Esophagus muscularis mucosa (tissue), 4 donors: ENCODE data around the gene CPED1. TPM values are rescaled to one million over a fixed set of nuclear protein-coding genes. Genes with fewer than 3 reads are reported as not detected.

Experiments
- DNase-seq: peaks from one replicate; pipeline ENCODE4 v3.0.0-alpha.2; 2017; ENCODE audit errors: extremely low spot score
- H3K27ac ChIP-seq, 4 donors: fragments of 200-600 bp; sonication (generic); replicated peaks in 1 of 4; 1 replicate in 3 of 4; 2 replicates in 1 of 4; pipeline ENCODE4 v1.5.1; 2016 to 2019; ENCODE audit warnings: mild to moderate bottlenecking in 1 of 4
- H3K27me3 ChIP-seq, 4 donors: fragments of 200-600 bp; sonication (generic); one replicate each; pipeline versions ENCODE4 v1.5.1 to v1.6.0; 2016 to 2019
- H3K36me3 ChIP-seq, 4 donors: fragments of 200-600 bp; sonication (generic); one replicate each; pipeline ENCODE4 v1.5.1; 2016 to 2019
- H3K4me1 ChIP-seq, 4 donors: fragments of 200-600 bp; sonication (generic); one replicate each; pipeline ENCODE4 v1.5.1; 2016 to 2019
- H3K4me3 ChIP-seq, 4 donors: fragments of 200-600 bp; sonication (generic); 1 replicate in 2 of 4; 2 replicates in 2 of 4; pipeline ENCODE4 v1.5.1; 2016 to 2019; ENCODE audit warnings: mild to moderate bottlenecking in 4 of 4, moderate library complexity in 1 of 4
- H3K9me3 ChIP-seq, 4 donors: fragments of 200-600 bp; sonication (generic); 1 replicate in 3 of 4; 2 replicates in 1 of 4; pipeline ENCODE4 v1.5.1; 2016 to 2019
- EP300 ChIP-seq: sonication (generic); formaldehyde crosslinking; IDR thresholded peaks from one replicate; pipeline ENCODE4 v1.6.1; 2017; ENCODE audit warnings: antibody characterized with exemption
- POLR2A ChIP-seq: fragments of 450-650 bp; IDR thresholded peaks from one replicate; pipeline ENCODE4 v1.6.1; 2017; ENCODE audit warnings: antibody characterized with exemption, moderate library complexity, mild to moderate bottlenecking, low read depth
- POLR2AphosphoS5 ChIP-seq, 2 donors: sonication (generic); formaldehyde crosslinking; IDR thresholded peaks; one replicate each; pipeline ENCODE4 v1.6.1; 2017; ENCODE audit warnings: antibody characterized with exemption in 2 of 2
- WGBS: methylation state at CpG from one replicate; pipeline ENCODE4 v1.1.5; 2018; 5-methylcytosine and 5-hydroxymethylcytosine counted together
- intact Hi-C: fragments of 100-400 bp; cut with DNase I; formaldehyde crosslinking; loops from one replicate; pipeline ENCODE4 v1.15.1; 2023
- total RNA-seq, 4 donors: library from RNA; depleted of rRNA; stranded (reverse); fragments of >200 nt; gene quantifications; one replicate each; pipeline versions ENCODE4 v1.1.0 to v1.2.1, GENCODE V29; 2016
- TF ChIP-seq, protein P1 (sequence below), 3 experiments: fragments of 200-600 bp in 2 of 3; fragments of 450-650 bp in 1 of 3; sonication (generic) in 2 of 3; IDR thresholded peaks; one replicate each; pipeline ENCODE4 v1.5.1; 2017 to 2019; ENCODE audit warnings: antibody characterized with exemption in 3 of 3, mild to moderate bottlenecking in 2 of 3, moderate library complexity in 1 of 3

CPED1 gene
- total RNA-seq, 4 donors from 2014 or later = 28.1 to 81.8 (median 32.0) TPM

GRCh38 chr7:121304102-121304658 is 315.7 kb downstream of the CPED1 start:
- H3K36me3 ChIP-seq = no peaks in the 10 kb centered on the region
- 90% methylated on average over 1 of the region's 1 CpG for WGBS
- H3K4me3 ChIP-seq = no peak overlapping the region
- no peak for DNase-seq
- H3K9me3 ChIP-seq = peaks cover 0 to 4% (median 0%) of the 10 kb centered on the region in 4 donors
- H3K4me1 ChIP-seq = no peaks in the 10 kb centered on the region
- no peaks in the 10 kb centered on the region for H3K27me3 ChIP-seq
- intact Hi-C loops = no loop called here
- no peak overlapping the region for H3K27ac ChIP-seq
- no peak for TF ChIP-seq POLR2AphosphoS5 (IDR thresholded peaks at IDR 0.05)
- no peak for TF ChIP-seq POLR2A
- TF ChIP-seq EP300 = no peak
- TF ChIP-seq, protein P1, sequence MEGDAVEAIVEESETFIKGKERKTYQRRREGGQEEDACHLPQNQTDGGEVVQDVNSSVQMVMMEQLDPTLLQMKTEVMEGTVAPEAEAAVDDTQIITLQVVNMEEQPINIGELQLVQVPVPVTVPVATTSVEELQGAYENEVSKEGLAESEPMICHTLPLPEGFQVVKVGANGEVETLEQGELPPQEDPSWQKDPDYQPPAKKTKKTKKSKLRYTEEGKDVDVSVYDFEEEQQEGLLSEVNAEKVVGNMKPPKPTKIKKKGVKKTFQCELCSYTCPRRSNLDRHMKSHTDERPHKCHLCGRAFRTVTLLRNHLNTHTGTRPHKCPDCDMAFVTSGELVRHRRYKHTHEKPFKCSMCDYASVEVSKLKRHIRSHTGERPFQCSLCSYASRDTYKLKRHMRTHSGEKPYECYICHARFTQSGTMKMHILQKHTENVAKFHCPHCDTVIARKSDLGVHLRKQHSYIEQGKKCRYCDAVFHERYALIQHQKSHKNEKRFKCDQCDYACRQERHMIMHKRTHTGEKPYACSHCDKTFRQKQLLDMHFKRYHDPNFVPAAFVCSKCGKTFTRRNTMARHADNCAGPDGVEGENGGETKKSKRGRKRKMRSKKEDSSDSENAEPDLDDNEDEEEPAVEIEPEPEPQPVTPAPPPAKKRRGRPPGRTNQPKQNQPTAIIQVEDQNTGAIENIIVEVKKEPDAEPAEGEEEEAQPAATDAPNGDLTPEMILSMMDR (IDR thresholded peaks at IDR 0.05) = no peak

DNA sequence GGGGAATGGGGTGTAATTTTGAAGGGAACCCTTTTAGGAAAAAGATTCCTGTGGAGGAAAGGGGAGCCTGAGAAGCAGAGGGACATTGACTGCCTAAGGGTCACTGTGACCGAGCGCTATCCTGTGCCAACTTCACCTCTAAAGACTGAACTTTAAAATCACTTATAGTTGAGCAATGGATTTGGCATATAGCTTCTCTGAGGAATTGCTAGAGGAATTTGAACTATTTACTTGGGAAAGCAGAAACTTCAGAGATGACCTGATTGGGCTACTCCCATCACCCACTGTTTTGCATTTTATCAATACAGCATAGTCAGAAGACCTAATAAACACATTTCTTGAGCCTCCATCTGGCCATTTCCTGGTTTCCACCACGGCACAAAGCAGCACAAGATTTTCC is 316.6 kb downstream of the CPED1 start:
- TF ChIP-seq, protein P1 (IDR thresholded peaks at IDR 0.05) = no peak
- TF ChIP-seq EP300 (no peak), POLR2AphosphoS5 (IDR thresholded peaks at IDR 0.05) (no peak), POLR2A (no peak)
- H3K36me3 ChIP-seq = no peaks in the 10 kb centered on the region
- intact Hi-C loops = no loop called here
- peaks cover 0 to 6% (median 2%) of the 10 kb centered on the region in 4 donors for H3K9me3 ChIP-seq
- DNase-seq = no peak
- H3K4me1 ChIP-seq = no peaks in the 10 kb centered on the region
- no peak overlapping the region for H3K4me3 ChIP-seq
- whole genome bisulfite sequencing = 85% methylated on average over 3 of the region's 3 CpGs
- no peaks in the 10 kb centered on the region for H3K27me3 ChIP-seq
- no peak overlapping the region for H3K27ac ChIP-seq

DNA sequence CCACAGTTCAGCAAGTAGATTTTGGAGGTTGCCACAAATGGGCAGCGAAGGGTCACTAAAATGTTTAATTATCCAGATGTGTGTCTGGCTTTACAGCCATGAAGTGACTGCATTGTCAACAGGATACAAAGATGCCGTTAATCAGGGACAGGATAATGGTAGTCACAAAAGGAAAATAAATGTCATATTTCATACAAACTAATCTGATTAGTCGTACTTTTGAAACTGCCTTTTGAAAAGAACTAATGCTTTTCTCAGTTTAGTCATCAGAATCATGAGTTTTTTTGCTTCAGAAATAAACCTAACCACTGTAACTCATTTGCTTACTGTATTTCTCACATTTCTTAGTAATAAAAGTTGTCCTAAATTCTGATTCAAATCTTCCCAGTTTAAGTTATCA is 318.1 kb downstream of the CPED1 start:
- intact Hi-C loops = no loop called here
- Histone ChIP-seq H3K4me1 (no peaks in the 10 kb centered on the region), H3K27me3 (no peaks in the 10 kb centered on the region), H3K9me3 (peaks cover 0 to 6% (median 2%) of the 10 kb centered on the region in 4 donors), H3K27ac (no peak overlapping the region), H3K36me3 (no peaks in the 10 kb centered on the region), H3K4me3 (no peak overlapping the region)
- TF ChIP-seq POLR2A (no peak), POLR2AphosphoS5 (IDR thresholded peaks at IDR 0.05) (no peak), EP300 (no peak)
- TF ChIP-seq, protein P1 (IDR thresholded peaks at IDR 0.05) = no peak
- no peak for DNase-seq
- WGBS = 62% methylated on average over 3 of the region's 3 CpGs

- intact Hi-C loops = no loop called here
- H3K27me3 ChIP-seq = no peaks in the 10 kb centered on the region
- no peak for DNase-seq
- no peak overlapping the region for H3K27ac ChIP-seq
- peaks cover 0 to 6% (median 2%) of the 10 kb centered on the region in 4 donors for H3K9me3 ChIP-seq
- WGBS = 76% methylated on average over 4 of the region's 4 CpGs
- TF ChIP-seq EP300 = no peak
- TF ChIP-seq POLR2A = no peak
- TF ChIP-seq, protein P1 (IDR thresholded peaks at IDR 0.05) = no peak
- no peak for TF ChIP-seq POLR2AphosphoS5 (IDR thresholded peaks at IDR 0.05)
- H3K4me3 ChIP-seq = no peak overlapping the region
- no peaks in the 10 kb centered on the region for H3K36me3 ChIP-seq
- no peaks in the 10 kb centered on the region for H3K4me1 ChIP-seq
Measured at GRCh38 chr7:121307021-121307574, 318.6 kb downstream of the CPED1 start.
